Body of pancreas (tissue), 4 donors: ENCODE data around the gene ZNF808.
"Not testable (repeated sequence)": the region's sequence is repeated elsewhere in the genome, so short reads cannot be mapped to it uniquely, and the experiment has no call there.

Source experiments
- POLR2A ChIP-seq, 3 donors: fragments of 450-650 bp; IDR thresholded peaks; one replicate each; pipeline ENCODE4 v1.6.1; 2016; ENCODE audit warnings: antibody characterized with exemption in 3 of 3, mild to moderate bottlenecking in 2 of 3
- TF ChIP-seq, protein P1 (sequence below), 7 experiments: fragments of 450-650 bp in 4 of 7; fragments of 200-600 bp in 3 of 7; sonication (generic) in 3 of 7; IDR thresholded peaks; one replicate each; pipeline ENCODE4 v1.5.1; 2016 to 2019; ENCODE audit warnings: antibody characterized with exemption in 7 of 7

DNA sequence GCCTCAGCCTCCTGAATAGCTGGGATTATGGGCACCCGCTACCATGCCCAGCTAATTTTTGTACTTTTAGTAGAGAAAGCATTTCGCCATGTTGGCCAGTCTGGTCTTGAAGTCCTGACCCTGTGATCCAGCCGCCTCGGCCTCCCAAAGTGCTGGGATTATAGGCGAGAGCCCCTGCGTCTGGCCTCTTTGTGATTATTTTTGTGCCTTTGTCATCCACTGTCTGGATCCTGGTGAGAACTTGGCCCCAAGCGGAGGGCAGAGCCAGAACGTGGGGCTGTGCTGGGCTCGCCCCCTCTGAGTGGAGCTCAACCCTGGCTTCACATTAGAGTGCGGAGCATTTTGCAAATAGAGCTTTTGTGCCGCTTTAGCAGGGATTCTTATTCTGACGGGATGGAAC, 26.5 kb upstream of the ZNF808 start:
- TF ChIP-seq, protein P1, sequence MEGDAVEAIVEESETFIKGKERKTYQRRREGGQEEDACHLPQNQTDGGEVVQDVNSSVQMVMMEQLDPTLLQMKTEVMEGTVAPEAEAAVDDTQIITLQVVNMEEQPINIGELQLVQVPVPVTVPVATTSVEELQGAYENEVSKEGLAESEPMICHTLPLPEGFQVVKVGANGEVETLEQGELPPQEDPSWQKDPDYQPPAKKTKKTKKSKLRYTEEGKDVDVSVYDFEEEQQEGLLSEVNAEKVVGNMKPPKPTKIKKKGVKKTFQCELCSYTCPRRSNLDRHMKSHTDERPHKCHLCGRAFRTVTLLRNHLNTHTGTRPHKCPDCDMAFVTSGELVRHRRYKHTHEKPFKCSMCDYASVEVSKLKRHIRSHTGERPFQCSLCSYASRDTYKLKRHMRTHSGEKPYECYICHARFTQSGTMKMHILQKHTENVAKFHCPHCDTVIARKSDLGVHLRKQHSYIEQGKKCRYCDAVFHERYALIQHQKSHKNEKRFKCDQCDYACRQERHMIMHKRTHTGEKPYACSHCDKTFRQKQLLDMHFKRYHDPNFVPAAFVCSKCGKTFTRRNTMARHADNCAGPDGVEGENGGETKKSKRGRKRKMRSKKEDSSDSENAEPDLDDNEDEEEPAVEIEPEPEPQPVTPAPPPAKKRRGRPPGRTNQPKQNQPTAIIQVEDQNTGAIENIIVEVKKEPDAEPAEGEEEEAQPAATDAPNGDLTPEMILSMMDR (IDR thresholded peaks at IDR 0.05): not testable (repeated sequence)
- TF ChIP-seq POLR2A (IDR thresholded peaks at IDR 0.05): not testable (repeated sequence)
